GM15510 (cell line): ENCODE data around the gene BLNK.

Source experiments
- POLR2A ChIP-seq: IDR thresholded peaks from 3 replicates; pipeline ENCODE4 v1.6.1; 2011; ENCODE audit warnings: borderline replicate concordance; ENCODE audit not compliant: insufficient read length; ENCODE audit errors: extremely low read depth

BLNK gene

GRCh38 chr10:96271016-96271815 lies at the start of gene BLNK:
BLNK (minus strand) TSS chr10:96271569; CDS start chr10:96271398, 171 bp downstream.
- peak; percentile 95 for TF ChIP-seq POLR2A

- TF ChIP-seq POLR2A = no peak
These were observed 48.5 kb upstream of the BLNK start for GRCh38 chr10:96319754-96320474.

GRCh38 chr10:96317067-96317833 lies 45.9 kb upstream of the BLNK start:
- no peak for TF ChIP-seq POLR2A

- TF ChIP-seq POLR2A = no peak
These were observed 42.0 kb upstream of the BLNK start for GRCh38 chr10:96313344-96313743.

- no peak for TF ChIP-seq POLR2A
These were observed 39.9 kb upstream of the BLNK start for GRCh38 chr10:96311180-96311715.

GRCh38 chr10:96310321-96310669 lies 38.9 kb upstream of the BLNK start:
- TF ChIP-seq POLR2A = no peak

GRCh38 chr10:96309628-96310320 lies 38.4 kb upstream of the BLNK start:
- TF ChIP-seq POLR2A = no peak

- TF ChIP-seq POLR2A = no peak
These were observed 35.1 kb upstream of the BLNK start for GRCh38 chr10:96306516-96306915.

- TF ChIP-seq POLR2A = no peak
These were observed 33.6 kb upstream of the BLNK start for GRCh38 chr10:96305019-96305418.

- no peak for TF ChIP-seq POLR2A
These were observed 32.9 kb upstream of the BLNK start, which contains the start of gene DNTT for GRCh38 chr10:96304230-96304629. DNTT (plus strand) TSS chr10:96304434; CDS start chr10:96304498, 64 bp downstream.

- TF ChIP-seq POLR2A = no peak
These were observed 30.2 kb upstream of the BLNK start for GRCh38 chr10:96301616-96302015.

- no peak for TF ChIP-seq POLR2A
These were observed 28.0 kb upstream of the BLNK start for GRCh38 chr10:96299383-96299782.

GRCh38 chr10:96298362-96298761 lies 27.0 kb upstream of the BLNK start:
- TF ChIP-seq POLR2A = no peak

- no peak for TF ChIP-seq POLR2A
These were observed 26.1 kb upstream of the BLNK start for GRCh38 chr10:96297486-96297885.

- TF ChIP-seq POLR2A = no peak
These were observed 24.1 kb upstream of the BLNK start for GRCh38 chr10:96295475-96295874.
